ENCODE results near the gene METTL22. TPM values are rescaled to one million over a fixed set of nuclear protein-coding genes. Genes with fewer than 3 reads are reported as not detected.
A peak's percentile ranks its signal among the peaks of the same experiment; 100 is the strongest.

Gene METTL22
- total and polyA plus RNA-seq, 8 donors = 8.8 to 186 (median 23.4) TPM

DNA sequence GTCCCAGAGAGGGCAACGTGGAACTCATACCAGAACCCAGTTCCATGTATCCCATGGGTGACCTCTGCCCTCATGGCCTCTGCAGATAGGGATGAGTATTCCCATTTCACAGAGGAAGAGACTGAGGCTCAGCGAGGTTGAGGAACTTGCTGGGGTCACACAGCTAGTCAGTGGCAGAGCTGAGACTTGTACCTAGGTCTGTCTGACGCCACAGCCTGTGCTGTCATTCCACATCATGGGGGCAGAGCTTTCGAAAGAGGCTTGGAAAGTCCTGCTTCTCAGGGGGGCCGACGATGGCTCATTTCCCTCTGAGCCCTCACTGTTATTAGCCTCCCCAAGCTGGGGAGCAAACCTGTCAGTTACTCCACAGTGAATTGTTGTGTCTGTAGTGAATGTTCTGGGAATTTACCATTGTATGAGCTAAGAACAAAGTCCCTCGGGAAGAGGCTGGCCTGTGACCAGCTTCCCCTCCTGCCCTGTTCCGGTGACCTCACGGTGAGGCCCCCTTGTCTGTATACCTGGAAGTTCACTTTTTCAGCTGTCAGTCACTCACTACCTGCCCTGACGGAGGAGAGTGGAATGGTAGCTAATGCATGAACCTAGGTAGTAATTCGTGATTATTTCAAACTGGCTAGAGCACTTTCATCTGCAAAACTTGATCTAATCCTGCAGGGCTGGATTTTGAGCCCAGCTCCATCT lies 8.9 kb downstream of the METTL22 start:
- no peaks in the 10 kb centered on the region for H3K9me3 ChIP-seq
- TF ChIP-seq POLR2AphosphoS5 (IDR thresholded peaks at IDR 0.05) = no peak
- TF ChIP-seq EP300 (IDR thresholded peaks at IDR 0.05) = no peak
- no peak for TF ChIP-seq POLR2A (IDR thresholded peaks at IDR 0.05)
- TF ChIP-seq CTCF (IDR thresholded peaks at IDR 0.05) = no peak
- WGBS, 5 donors = 88 to 92% (median 92%) methylated on average over 11 of the region's 11 CpGs

GRCh38 chr16:8631373-8631772 lies 9.9 kb downstream of the METTL22 start:
- Histone ChIP-seq H3K27ac (peak overlapping the region in 3 of 5 donors; percentile 63 to 71 (median 71)), H3K4me3 (no peak overlapping the region), H3K27me3 (no peaks in the 10 kb centered on the region), H3K9me3 (no peaks in the 10 kb centered on the region), H3K36me3 (peaks cover 58 to 100% (median 99%) of the 10 kb centered on the region in 4 donors), H3K4me1 (peaks cover 0 to 5% (median 0%) of the 10 kb centered on the region in 4 donors)
- intact Hi-C loops (cut with DNase I; ENCODE audit: low total_unique reads) = no loop called here
- no peak for TF ChIP-seq EP300 (IDR thresholded peaks at IDR 0.05)
- TF ChIP-seq POLR2A (IDR thresholded peaks at IDR 0.05) = no peak
- no peak for TF ChIP-seq CTCF (IDR thresholded peaks at IDR 0.05)
- no peak for TF ChIP-seq POLR2AphosphoS5 (IDR thresholded peaks at IDR 0.05)
- DNase-seq = no peak
- 77 to 85% (median 83%) methylated on average over 9 of the region's 9 CpGs for WGBS, 5 donors

More for the DNA sequence above, 8.9 kb downstream of the METTL22 start:
- peaks cover 61 to 100% (median 99%) of the 10 kb centered on the region in 4 donors for H3K36me3 ChIP-seq
- intact Hi-C loops (cut with DNase I; ENCODE audit: low total_unique reads) = no loop called here
- H3K27me3 ChIP-seq = no peaks in the 10 kb centered on the region
- H3K27ac ChIP-seq = peak overlapping the region in 1 of 5 donors; percentile 52
- no peak for DNase-seq
- peaks cover 0 to 5% (median 0%) of the 10 kb centered on the region in 4 donors for H3K4me1 ChIP-seq
- H3K4me3 ChIP-seq = no peak overlapping the region

GRCh38 chr16:8631818-8632465 lies 10.4 kb downstream of the METTL22 start:
- H3K4me3 ChIP-seq = no peak overlapping the region
- no peaks in the 10 kb centered on the region for H3K9me3 ChIP-seq
- H3K27ac ChIP-seq = peak overlapping the region in 4 of 5 donors; percentile 13 to 71 (median 67)
- intact Hi-C loops (cut with DNase I; ENCODE audit: low total_unique reads) = no loop called here
- 60 to 69% (median 64%) methylated on average over 14 to 15 of the region's 15 CpGs for WGBS, 5 donors
- peaks cover 0 to 5% (median 0%) of the 10 kb centered on the region in 4 donors for H3K4me1 ChIP-seq
- peaks cover 54 to 100% (median 99%) of the 10 kb centered on the region in 4 donors for H3K36me3 ChIP-seq
- no peak for TF ChIP-seq EP300 (IDR thresholded peaks at IDR 0.05)
- DNase-seq = no peak
- no peaks in the 10 kb centered on the region for H3K27me3 ChIP-seq

DNA sequence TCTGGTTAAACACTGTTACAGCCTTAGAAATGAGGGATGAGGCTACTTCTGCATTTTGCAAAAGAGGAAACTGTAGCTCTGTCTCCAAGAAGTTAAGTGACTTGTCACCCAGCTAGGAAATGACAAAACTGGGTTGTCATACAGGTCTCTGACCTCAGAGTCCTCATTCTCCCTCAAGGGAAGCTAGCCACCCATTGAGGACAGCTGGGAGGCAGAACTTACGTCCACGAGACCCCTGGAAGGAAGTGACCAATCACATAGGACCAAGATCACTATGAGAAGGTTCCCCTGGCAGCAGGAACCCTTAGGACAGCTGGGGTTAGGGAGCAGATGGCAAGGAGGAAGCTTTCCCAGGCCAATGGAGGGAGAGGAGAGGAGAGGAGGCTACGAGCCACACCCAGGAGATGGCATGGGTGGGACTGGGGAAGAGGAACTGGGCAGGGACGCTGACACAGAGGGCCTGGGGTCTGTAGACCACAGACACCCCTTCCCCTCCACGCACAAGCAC lies 11.2 kb downstream of the METTL22 start:
- H3K27me3 ChIP-seq = no peaks in the 10 kb centered on the region

More for the DNA sequence above, 11.2 kb downstream of the METTL22 start:
- no peaks in the 10 kb centered on the region for H3K9me3 ChIP-seq
- WGBS, 5 donors = 78 to 86% (median 84%) methylated on average over 5 of the region's 5 CpGs
- TF ChIP-seq EP300 (IDR thresholded peaks at IDR 0.05) (no peak), POLR2A (IDR thresholded peaks at IDR 0.05) (no peak), CTCF (IDR thresholded peaks at IDR 0.05) (no peak), POLR2AphosphoS5 (IDR thresholded peaks at IDR 0.05) (no peak)
- intact Hi-C loops (cut with DNase I; ENCODE audit: low total_unique reads) = no loop called here
- peak in 1 of 2 donors; percentile 33 for DNase-seq
- H3K36me3 ChIP-seq = peaks cover 54 to 100% (median 99%) of the 10 kb centered on the region in 4 donors
- H3K4me3 ChIP-seq = no peak overlapping the region
- peak overlapping the region in 4 of 5 donors; percentile 34 to 71 (median 67) for H3K27ac ChIP-seq
- H3K4me1 ChIP-seq = peaks cover 0 to 5% (median 0%) of the 10 kb centered on the region in 4 donors
